PC-3 (cell line): ENCODE data around the gene RGS3. TPM values are rescaled to one million over a fixed set of nuclear protein-coding genes. Genes with fewer than 3 reads are reported as not detected.

Source experiments
- ATAC-seq: fragments of 200-7000 bp; cut with Tn5 transposase; 2 replicates; pipeline ENCODE4 v1.9.1; 2020; ENCODE audit warnings: mild to moderate bottlenecking, moderate library complexity
- BruUV-seq: library from RNA; stranded (reverse); fragments of 400-500 nt; replicated peaks from 2 replicates; lab custom pipeline; 2021; lab: Mats Ljungman, UMichigan
- CTCF ChIA-PET: fragments of 300-600 bp; sonication (Branson Sonifier 250); formaldehyde crosslinking; loops from one replicate; lab custom pipeline; 2022; ENCODE audit warnings: antibody characterized with exemption; lab: Charles Lee
- POLR2A ChIA-PET: fragments of 300-600 bp; sonication (Branson Sonifier 250); formaldehyde crosslinking; loops from one replicate; lab custom pipeline; 2022; ENCODE audit warnings: antibody characterized with exemption; ENCODE audit not compliant: unreplicated experiment; lab: Charles Lee
- DNase-seq: peaks from one replicate; pipeline ENCODE4 v3.0.0-alpha.2; 2015
- H2AFZ ChIP-seq: fragments of 300-600 bp; sonication (generic); 2 replicates; pipeline ENCODE4 v1.6.0; 2016; ENCODE audit warnings: antibody characterized with exemption, low read length
- H3F3A ChIP-seq: fragments of 300-600 bp; sonication (generic); one replicate; pipeline ENCODE4 v1.6.0; 2017; ENCODE audit warnings: antibody characterized with exemption, low read length, control low read depth, mild to moderate bottlenecking; ENCODE audit not compliant: unreplicated experiment
- H3K27ac ChIP-seq: fragments of 300-600 bp; sonication (generic); 2 replicates; pipeline ENCODE4 v1.5.1; 2016; ENCODE audit warnings: mild to moderate bottlenecking, low read length
- H3K27me3 ChIP-seq: fragments of 300-600 bp; sonication (generic); 2 replicates; pipeline ENCODE4 v1.6.1; 2016; ENCODE audit warnings: low read length, mixed read lengths
- H3K36me3 ChIP-seq: fragments of 300-600 bp; sonication (generic); 2 replicates; pipeline ENCODE4 v1.6.1; 2016; ENCODE audit warnings: low read depth, mixed run types, low read length, mixed read lengths
- H3K4me1 ChIP-seq: fragments of 300-600 bp; sonication (generic); 2 replicates; pipeline ENCODE4 v1.5.1; 2016; ENCODE audit warnings: low read length; ENCODE audit not compliant: insufficient read depth
- H3K4me2 ChIP-seq: fragments of 300-600 bp; sonication (generic); 2 replicates; pipeline ENCODE4 v1.6.0; 2016; ENCODE audit warnings: low read length
- H3K4me3 ChIP-seq: fragments of 300-600 bp; sonication (generic); 2 replicates; pipeline ENCODE4 v1.5.1; 2016; ENCODE audit warnings: mild to moderate bottlenecking, low read length, mixed read lengths
- H3K79me2 ChIP-seq: fragments of 300-600 bp; sonication (generic); 2 replicates; pipeline ENCODE4 v1.6.1; 2017; ENCODE audit warnings: low read length, mixed read lengths
- H3K9ac ChIP-seq: fragments of 300-600 bp; sonication (generic); 2 replicates; pipeline ENCODE4 v1.6.0; 2016; ENCODE audit warnings: mild to moderate bottlenecking, low read length
- H3K9me2 ChIP-seq: fragments of 300-600 bp; sonication (generic); replicated peaks from 2 replicates; pipeline ENCODE4 v1.6.1; 2016; ENCODE audit warnings: mixed run types, low read length, mixed read lengths
- H3K9me3 ChIP-seq: fragments of 300-600 bp; sonication (generic); 2 replicates; pipeline ENCODE4 v1.6.1; 2016; ENCODE audit warnings: low read length, mixed read lengths
- H4K20me1 ChIP-seq: fragments of 300-600 bp; sonication (generic); 2 replicates; pipeline ENCODE4 v1.6.1; 2016; ENCODE audit warnings: low read length, mixed read lengths
- EZH2 ChIP-seq: fragments of 300-600 bp; sonication (generic); IDR thresholded peaks from one replicate; pipeline ENCODE4 v1.6.1; 2017; ENCODE audit warnings: antibody characterized with exemption, mild to moderate bottlenecking, low read length; ENCODE audit not compliant: unreplicated experiment
- EZH2phosphoT487 ChIP-seq: fragments of 300-600 bp; sonication (generic); IDR thresholded peaks from 2 replicates; pipeline ENCODE4 v1.6.1; 2018; ENCODE audit warnings: mild to moderate bottlenecking, antibody characterized with exemption, low read length, borderline replicate concordance
- intact Hi-C: fragments of 100-400 bp; cut with micrococcal nuclease; formaldehyde crosslinking; loops from 2 replicates; pipeline ENCODE4 v1.9.0; 2023
- total RNA-seq: library from RNA; depleted of rRNA; stranded (reverse); fragments of >200 nt; gene quantifications from 2 replicates; pipeline ENCODE4 v1.2.3, GENCODE V29; 2014; rRNA removed
- TF ChIP-seq, protein P1 (sequence below): fragments of 300-600 bp; sonication (generic); conservative IDR thresholded peaks from 2 replicates; pipeline ENCODE4 v1.5.1; 2017; ENCODE audit warnings: antibody characterized with exemption, low read depth, mild to moderate bottlenecking, low read length

The RGS3 gene
- total RNA-seq, 1 experiment from 2014 or later, result 26.3 TPM

DNA sequence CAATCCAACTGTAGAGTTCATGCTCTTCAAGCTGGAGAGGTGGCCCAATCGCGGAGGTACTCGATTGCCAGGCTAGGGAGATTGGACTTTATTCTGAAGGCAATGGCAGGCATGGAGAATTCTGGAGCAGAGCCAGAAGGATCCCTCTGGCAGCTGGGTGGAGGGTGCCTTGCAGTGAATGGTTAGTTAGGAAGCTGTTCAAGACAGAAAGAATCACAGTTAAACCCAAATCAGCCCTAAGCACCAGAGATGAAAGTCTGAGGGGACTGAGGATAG is 182.4 kb downstream of the RGS3 start:
- Histone ChIP-seq H3K79me2 (no peaks in the 10 kb centered on the region), H3K9me2 (no peaks in the 10 kb centered on the region), H3K4me2 (no peak overlapping the region), H3K4me3 (no peak overlapping the region), H4K20me1 (no peaks in the 10 kb centered on the region), H3K27me3 (no peaks in the 10 kb centered on the region), H3K9ac (no peak overlapping the region), H3F3A (no peaks in the 10 kb centered on the region), H3K9me3 (no peaks in the 10 kb centered on the region), H3K36me3 (no peaks in the 10 kb centered on the region), H2AFZ (no peak overlapping the region), H3K4me1 (peaks cover 13% of the 10 kb centered on the region), H3K27ac (no peak overlapping the region)
- DNase-seq (no peak), ATAC-seq (no peak)
- CTCF ChIA-PET, result no interaction called here
- TF ChIP-seq EZH2, result no peak
- TF ChIP-seq, protein P1, sequence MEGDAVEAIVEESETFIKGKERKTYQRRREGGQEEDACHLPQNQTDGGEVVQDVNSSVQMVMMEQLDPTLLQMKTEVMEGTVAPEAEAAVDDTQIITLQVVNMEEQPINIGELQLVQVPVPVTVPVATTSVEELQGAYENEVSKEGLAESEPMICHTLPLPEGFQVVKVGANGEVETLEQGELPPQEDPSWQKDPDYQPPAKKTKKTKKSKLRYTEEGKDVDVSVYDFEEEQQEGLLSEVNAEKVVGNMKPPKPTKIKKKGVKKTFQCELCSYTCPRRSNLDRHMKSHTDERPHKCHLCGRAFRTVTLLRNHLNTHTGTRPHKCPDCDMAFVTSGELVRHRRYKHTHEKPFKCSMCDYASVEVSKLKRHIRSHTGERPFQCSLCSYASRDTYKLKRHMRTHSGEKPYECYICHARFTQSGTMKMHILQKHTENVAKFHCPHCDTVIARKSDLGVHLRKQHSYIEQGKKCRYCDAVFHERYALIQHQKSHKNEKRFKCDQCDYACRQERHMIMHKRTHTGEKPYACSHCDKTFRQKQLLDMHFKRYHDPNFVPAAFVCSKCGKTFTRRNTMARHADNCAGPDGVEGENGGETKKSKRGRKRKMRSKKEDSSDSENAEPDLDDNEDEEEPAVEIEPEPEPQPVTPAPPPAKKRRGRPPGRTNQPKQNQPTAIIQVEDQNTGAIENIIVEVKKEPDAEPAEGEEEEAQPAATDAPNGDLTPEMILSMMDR, result no peak
- no peak for TF ChIP-seq EZH2phosphoT487
- BruUV-seq, result no TSS peak
- POLR2A ChIA-PET, result no interaction called here
- intact Hi-C loops, result no loop called here

DNA sequence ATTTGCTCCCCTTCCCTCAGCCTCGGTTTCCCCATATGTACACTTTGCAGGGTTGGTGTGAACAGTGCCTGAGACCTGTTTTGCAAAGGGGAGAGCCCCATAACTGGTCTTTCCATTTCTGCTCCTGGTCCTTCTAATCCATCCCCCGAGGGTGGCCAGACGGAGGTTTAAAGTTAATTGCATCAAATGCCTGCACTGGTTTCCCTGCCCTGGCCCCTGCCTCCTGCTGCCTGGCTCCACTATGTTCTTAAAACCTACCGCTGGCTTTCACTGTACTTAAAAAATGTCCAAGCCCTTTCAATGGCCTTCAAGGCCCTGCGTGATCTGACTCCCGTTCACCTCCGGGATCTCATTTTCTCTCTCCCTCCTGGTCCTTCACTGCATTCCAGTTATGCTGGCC is 183.0 kb downstream of the RGS3 start:
- H2AFZ ChIP-seq, result no peak overlapping the region
- peaks cover 18% of the 10 kb centered on the region for H3K4me1 ChIP-seq
- H3K79me2 ChIP-seq, result no peaks in the 10 kb centered on the region
- no peak overlapping the region for H3K4me2 ChIP-seq
- DNase-seq (no peak), ATAC-seq (no peak)
- TF ChIP-seq, protein P1, result no peak
- no peak for TF ChIP-seq EZH2
- no peak for TF ChIP-seq EZH2phosphoT487
- no peaks in the 10 kb centered on the region for H3K9me3 ChIP-seq
- CTCF ChIA-PET, result no interaction called here
- no peaks in the 10 kb centered on the region for H4K20me1 ChIP-seq
- H3F3A ChIP-seq, result no peaks in the 10 kb centered on the region
- no peak overlapping the region for H3K9ac ChIP-seq
- no TSS peak for BruUV-seq
- no peaks in the 10 kb centered on the region for H3K27me3 ChIP-seq
- intact Hi-C loops, result no loop called here
- no peaks in the 10 kb centered on the region for H3K36me3 ChIP-seq
- POLR2A ChIA-PET, result no interaction called here
- no peak overlapping the region for H3K4me3 ChIP-seq
- no peak overlapping the region for H3K27ac ChIP-seq
- H3K9me2 ChIP-seq, result no peaks in the 10 kb centered on the region

Other genes starting within 250 kb of the RGS3 start
- 10.7 and 15.0 TPM in 2 replicates for gene FKBP15, start 242.4 kb upstream of the RGS3 start, total RNA-seq
- gene SLC31A1, start 242.2 kb upstream of the RGS3 start, total RNA-seq, result 9.2 and 9.7 TPM in 2 replicates
- 32.4 and 34.7 TPM in 2 replicates for gene CDC26, start 188.2 kb upstream of the RGS3 start, total RNA-seq
- 27.4 and 32.1 TPM in 2 replicates for gene PRPF4, start 188.1 kb upstream of the RGS3 start, total RNA-seq
- gene RNF183, start 160.4 kb upstream of the RGS3 start, total RNA-seq, result not detected in 2 replicates
- gene WDR31, start 123.5 kb upstream of the RGS3 start, total RNA-seq, result 1.7 TPM in 2 replicates
- 22.6 and 23.7 TPM in 2 replicates for gene BSPRY, start 114.2 kb upstream of the RGS3 start, total RNA-seq
- 17.8 and 19.2 TPM in 2 replicates for gene HDHD3, start 86.7 kb upstream of the RGS3 start, total RNA-seq
- gene ALAD, start 62.4 kb upstream of the RGS3 start, total RNA-seq, result 6.6 and 7.9 TPM in 2 replicates
- gene POLE3, start 53.1 kb upstream of the RGS3 start, total RNA-seq, result 83.4 and 84.7 TPM in 2 replicates
- gene C9orf43, start 53.0 kb upstream of the RGS3 start, total RNA-seq, result 0.29 and 0.52 TPM in 2 replicates